ENCODE data around the gene MFSD2A. TPM values are rescaled to one million over a fixed set of nuclear protein-coding genes. Genes with fewer than 3 reads are reported as not detected.

The MFSD2A gene
- total RNA-seq, 1 experiment from 2014 or later: 19.9 TPM

GRCh38 chr1:39917825-39918224 is 37.1 kb upstream of the MFSD2A start:
- H3K36me3 Mint-ChIP-seq (ENCODE audit: insufficient read depth in 1 of 3, low read depth in 3 of 3): peaks cover 0 to 2% (median 1%) of the 10 kb centered on the region in 3 experiments; a peak in 2 of 7 replicates
- DNase-seq: peak; percentile 45
- peaks cover 2 to 4% of the 10 kb centered on the region in 2 experiments; a peak in 2 of 5 replicates for H3K9me3 Mint-ChIP-seq
- no peak overlapping the region for H3K27ac ChIP-seq (ENCODE audit: insufficient read length, low read depth, low read length)
- no peak overlapping the region for H3K4ac ChIP-seq (ENCODE audit: low read depth, low read length)
- H3K9ac ChIP-seq (ENCODE audit: extremely low read depth, insufficient read length, low read length): no peak overlapping the region
- H3K4me2 ChIP-seq (ENCODE audit: insufficient read depth, insufficient read length, low read length): no peak overlapping the region
- H4K5ac ChIP-seq (ENCODE audit: insufficient read length, low read depth, low read length): no peak overlapping the region
- H3K18ac ChIP-seq (ENCODE audit: insufficient read length, low read depth, low read length): no peak overlapping the region
- no peak overlapping the region for H3K14ac ChIP-seq (ENCODE audit: insufficient read depth, low read length)
- H2BK12ac ChIP-seq (ENCODE audit: insufficient read length, low read depth, low read length): no peak overlapping the region
- TF ChIP-seq CTCF (conservative IDR thresholded peaks at IDR 0.05): peak; percentile 42; the same call in 2 of the 3 replicates
- no peaks in the 10 kb centered on the region for H3K79me1 ChIP-seq (ENCODE audit: insufficient read depth, low read depth, low read length, poor library complexity, severe bottlenecking)
- no peak overlapping the region for H2BK120ac ChIP-seq (ENCODE audit: low read depth, low read length, poor library complexity, severe bottlenecking)
- H3K4me1 ChIP-seq (ENCODE audit: insufficient read depth, low read length): peaks cover 6% of the 10 kb centered on the region; the same call in 1 of the 2 replicates
- peaks cover 16% of the 10 kb centered on the region for H3K27me3 Mint-ChIP-seq (ENCODE audit: low read depth)
- H3K27ac Mint-ChIP-seq: no peak overlapping the region; a peak in 1 of 7 replicates
- H4K8ac ChIP-seq (replicated peaks; ENCODE audit: insufficient read length, low read depth, low read length): no peak overlapping the region
- no peak overlapping the region for H3T11ph ChIP-seq (ENCODE audit: low read length)
- no peaks in the 10 kb centered on the region for H4K20me1 ChIP-seq (ENCODE audit: control insufficient read depth, insufficient read depth, insufficient read length)
- no peaks in the 10 kb centered on the region for H3K27me3 ChIP-seq (ENCODE audit: insufficient read depth, low read length)
- H3K23ac ChIP-seq (ENCODE audit: insufficient read length, low read depth, low read length): no peak overlapping the region
- H4K91ac ChIP-seq (ENCODE audit: insufficient read length, low read depth, low read length): no peak overlapping the region
- no peaks in the 10 kb centered on the region for H3K9me3 ChIP-seq (ENCODE audit: control insufficient read depth, low read depth, low read length)
- H2BK15ac ChIP-seq (ENCODE audit: low read depth, low read length): no peak overlapping the region
- no CpG with 5 or more reads among the region's 2 CpGs for WGBS (ENCODE audit: extremely low coverage, insufficient read length, low lambda C conversion rate)
- H2BK20ac ChIP-seq (ENCODE audit: low read depth, low read length, poor library complexity, severe bottlenecking): no peak overlapping the region
- no peak overlapping the region for H3K56ac ChIP-seq (ENCODE audit: insufficient read length, low read depth, low read length)
- H2AFZ ChIP-seq (ENCODE audit: low read length): no peak overlapping the region
- no peak overlapping the region for H2AK5ac ChIP-seq (ENCODE audit: insufficient read length, low read length)
- H3K4me1 Mint-ChIP-seq: peaks cover 14 to 17% of the 10 kb centered on the region in 2 experiments
- H3K23me2 ChIP-seq (ENCODE audit: insufficient read length, low read depth, low read length, poor library complexity, severe bottlenecking): peaks cover 2% of the 10 kb centered on the region
- H3K79me2 ChIP-seq (ENCODE audit: insufficient read depth, low read length): no peaks in the 10 kb centered on the region
- H2BK5ac ChIP-seq (ENCODE audit: insufficient read length, low read length): no peak overlapping the region
- no peak overlapping the region; a peak in 1 of 5 replicates for H3K4me3 Mint-ChIP-seq

Data from H9 (cell line).